GM10266 (cell line): Measurements from ENCODE around the gene PLEKHN1.

Source experiments
- DNase-seq: peaks from one replicate; pipeline ENCODE4 v3.0.0; 2012; ENCODE audit errors: extremely low spot score
- TF ChIP-seq, protein P1 (sequence below): IDR thresholded peaks from 2 replicates; pipeline ENCODE4 v1.5.1; 2012; ENCODE audit warnings: mild to moderate bottlenecking, low read depth; ENCODE audit not compliant: control insufficient read depth, insufficient read depth; ENCODE audit errors: missing control alignments

The PLEKHN1 gene

DNA sequence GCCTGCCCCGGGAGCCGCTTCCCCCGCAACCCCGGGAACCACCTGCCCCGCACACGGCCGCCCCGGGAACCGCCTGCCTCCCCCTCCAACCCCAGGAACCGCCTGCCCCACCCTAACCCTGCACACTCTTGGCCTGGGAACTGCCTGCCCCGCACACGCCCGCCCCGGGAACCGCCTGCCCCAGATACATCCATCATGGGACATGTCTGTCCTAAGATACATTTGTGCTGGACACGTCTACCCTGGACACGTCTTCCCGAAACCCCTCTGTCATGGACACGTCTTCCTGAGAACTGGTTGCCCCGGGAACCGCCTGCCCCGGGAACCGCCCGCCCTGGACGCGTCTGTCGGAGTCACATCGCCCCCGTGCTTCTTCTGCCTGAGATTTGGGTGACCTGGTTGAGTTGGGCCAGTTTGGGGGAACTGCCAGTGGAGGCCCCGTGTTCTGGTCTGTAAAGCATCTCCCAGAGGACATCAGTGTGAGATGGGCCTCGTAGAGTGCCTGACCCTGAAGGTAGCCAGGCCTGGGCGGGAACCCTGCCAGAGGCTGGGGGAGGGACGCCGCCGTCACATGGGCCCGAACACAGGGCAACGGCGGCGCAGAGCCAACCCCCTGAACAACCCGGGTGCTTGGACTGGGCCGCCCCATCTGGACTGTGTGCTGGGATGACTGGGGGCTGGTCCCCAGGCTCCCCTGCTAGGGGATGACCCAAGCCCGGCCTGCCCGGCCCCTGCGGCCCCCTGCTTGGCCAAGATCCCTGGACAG, 12.0 kb downstream of the PLEKHN1 start:
- no peak for DNase-seq
- TF ChIP-seq, protein P1, sequence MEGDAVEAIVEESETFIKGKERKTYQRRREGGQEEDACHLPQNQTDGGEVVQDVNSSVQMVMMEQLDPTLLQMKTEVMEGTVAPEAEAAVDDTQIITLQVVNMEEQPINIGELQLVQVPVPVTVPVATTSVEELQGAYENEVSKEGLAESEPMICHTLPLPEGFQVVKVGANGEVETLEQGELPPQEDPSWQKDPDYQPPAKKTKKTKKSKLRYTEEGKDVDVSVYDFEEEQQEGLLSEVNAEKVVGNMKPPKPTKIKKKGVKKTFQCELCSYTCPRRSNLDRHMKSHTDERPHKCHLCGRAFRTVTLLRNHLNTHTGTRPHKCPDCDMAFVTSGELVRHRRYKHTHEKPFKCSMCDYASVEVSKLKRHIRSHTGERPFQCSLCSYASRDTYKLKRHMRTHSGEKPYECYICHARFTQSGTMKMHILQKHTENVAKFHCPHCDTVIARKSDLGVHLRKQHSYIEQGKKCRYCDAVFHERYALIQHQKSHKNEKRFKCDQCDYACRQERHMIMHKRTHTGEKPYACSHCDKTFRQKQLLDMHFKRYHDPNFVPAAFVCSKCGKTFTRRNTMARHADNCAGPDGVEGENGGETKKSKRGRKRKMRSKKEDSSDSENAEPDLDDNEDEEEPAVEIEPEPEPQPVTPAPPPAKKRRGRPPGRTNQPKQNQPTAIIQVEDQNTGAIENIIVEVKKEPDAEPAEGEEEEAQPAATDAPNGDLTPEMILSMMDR, result no peak

DNA sequence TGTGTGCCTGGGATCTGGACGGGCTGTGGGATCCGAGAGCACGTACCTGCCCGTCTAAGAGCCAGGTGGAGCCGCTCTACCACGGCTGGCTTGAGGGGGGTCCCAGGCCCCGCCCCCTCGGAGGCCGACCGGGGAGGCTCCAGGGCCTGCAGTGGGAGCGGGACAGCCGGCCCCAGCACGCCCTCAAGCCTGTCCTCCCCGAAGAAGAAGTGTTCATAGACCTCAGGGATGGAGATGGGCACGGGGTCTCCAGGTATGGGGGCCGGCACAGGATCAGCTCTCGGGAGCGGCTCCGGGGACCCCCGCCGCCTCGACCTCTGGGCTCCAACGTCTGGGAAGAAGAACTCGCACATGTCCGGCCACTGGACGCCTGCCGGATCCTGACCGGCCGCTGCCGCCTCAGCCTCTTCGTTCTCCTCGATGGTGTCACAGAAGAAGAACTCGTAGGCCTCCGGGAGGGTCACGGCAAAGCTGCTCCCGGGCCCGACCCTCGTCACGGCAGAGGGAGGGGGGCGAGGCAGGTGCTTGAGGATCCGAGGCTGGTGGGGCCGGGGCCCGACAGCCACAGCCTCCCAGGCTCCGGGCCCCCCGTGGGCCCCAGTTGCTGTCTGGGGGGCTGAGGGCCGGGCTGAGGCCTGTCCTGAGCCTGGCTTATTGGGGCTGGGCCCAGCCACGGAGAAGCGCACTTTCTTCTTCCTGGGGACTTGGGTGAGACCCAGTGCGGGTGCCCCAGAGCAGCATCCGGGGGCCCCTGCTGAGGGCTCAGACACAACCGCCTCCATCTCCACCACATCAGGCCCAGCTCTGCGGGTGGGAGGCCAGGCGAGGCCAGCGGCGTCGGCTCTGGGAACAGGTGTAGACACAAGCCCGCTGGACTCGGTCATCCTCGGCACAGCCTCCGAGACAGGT, 12.8 kb downstream of the PLEKHN1 start:
- TF ChIP-seq, protein P1, result no peak
- no peak for DNase-seq

DNA sequence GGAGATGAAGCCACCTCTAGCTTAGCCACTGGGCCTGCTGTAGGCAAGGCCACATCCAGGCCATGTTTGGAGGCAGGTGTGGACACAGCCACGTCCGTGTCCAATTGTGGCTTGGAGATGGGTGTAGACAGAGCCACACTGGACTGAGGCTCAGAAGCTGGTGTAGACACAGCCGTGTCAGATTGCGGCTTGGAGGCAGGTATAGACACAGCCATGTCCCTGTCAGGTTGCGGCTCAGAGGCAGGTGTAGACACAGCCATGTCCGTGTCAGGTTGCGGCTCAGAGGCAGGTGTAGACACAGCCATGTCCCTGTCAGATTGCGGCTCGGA, 13.4 kb downstream of the PLEKHN1 start:
- TF ChIP-seq, protein P1, result no peak
- DNase-seq, result no peak

DNA sequence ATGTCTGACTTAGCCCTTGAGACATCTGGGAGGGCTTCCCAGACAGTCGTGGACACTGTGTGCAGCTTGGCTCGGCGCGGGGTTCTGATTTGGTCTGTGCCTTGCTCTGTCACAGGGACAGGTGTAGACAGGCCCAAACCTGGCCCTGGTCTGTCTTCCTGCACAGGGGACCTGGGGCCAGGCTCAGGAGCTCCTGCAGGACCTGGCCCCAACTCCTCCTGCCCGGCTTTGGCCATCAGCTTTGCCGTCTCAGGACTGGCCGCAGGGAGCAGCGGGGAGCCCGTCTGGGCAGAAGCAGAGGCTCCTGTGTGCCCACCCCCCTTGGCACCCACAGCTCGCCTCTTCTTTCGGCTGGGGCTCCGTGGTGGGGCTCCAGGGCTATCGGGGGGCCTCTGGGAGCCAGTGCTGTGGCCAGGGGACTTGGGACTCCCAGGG, 13.9 kb downstream of the PLEKHN1 start:
- DNase-seq, result no peak
- TF ChIP-seq, protein P1, result no peak

DNA sequence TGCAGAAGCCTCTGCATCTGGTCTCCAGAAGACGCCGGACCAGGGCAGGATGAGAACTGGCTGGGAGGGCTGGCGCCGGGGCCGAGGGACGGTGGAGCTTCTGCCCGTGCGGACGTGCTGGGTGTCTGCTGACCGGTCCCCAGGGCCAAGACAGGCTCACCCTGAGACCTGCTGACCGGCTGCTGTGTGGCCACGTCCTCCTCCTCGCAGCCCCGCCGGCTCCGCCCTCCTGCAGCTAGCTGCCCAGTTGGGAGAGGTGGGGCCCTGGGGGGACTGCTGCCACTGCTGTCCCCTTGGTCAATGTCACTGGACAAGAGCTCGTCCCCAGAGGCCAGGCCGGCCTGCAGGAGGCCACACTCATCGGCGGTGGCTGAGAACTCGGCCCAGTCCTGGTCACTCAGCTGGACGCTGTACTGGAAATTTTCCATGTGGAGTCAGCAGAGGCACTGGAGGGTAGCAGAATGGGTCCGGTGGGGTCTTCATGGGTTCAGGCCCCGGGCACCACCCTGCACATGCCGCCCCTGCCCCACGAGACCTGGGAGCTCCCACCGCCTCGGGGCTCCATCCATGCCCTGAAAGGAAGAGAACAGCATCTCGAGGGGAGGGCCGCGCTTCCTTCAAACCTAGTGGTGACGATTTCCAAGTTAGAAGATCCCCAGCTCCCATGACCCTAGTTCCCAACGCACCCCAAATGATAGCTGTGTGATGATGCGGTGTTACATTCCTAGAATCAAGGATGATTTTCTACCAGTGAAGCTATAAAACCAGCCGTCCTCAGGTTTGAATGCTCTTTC, 14.5 kb downstream of the PLEKHN1 start:
- TF ChIP-seq, protein P1, result no peak
- no peak for DNase-seq

DNA sequence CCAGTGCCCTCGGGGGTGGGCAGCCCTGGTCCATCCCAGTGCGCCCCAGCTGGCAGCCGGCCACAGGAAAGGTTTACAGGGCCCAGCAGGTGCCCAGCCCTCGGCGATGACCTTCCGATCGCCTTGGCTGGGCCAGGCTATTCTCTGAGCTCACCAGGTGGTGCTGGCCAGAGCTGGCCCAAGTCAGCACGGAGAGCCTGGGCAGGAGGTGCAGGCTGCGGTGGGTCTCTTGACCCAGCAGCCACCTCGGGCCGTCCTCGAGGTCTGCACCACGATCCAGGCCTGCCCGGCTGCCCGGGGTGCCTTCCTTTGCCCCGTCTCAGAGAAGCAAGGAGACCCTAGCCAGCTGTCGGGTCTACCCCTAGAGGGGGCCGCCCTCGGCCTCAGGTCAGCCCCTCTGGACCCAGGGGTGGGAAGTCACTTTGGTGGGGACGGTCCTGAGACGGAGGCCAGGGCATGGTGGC, 15.2 kb downstream of the PLEKHN1 start:
- no peak for DNase-seq

More for the DNA sequence above, 15.2 kb downstream of the PLEKHN1 start:
- TF ChIP-seq, protein P1, result no peak
